Measurements from ENCODE around the gene ZNF614. TPM values are rescaled to one million over a fixed set of nuclear protein-coding genes. Genes with fewer than 3 reads are reported as not detected.

ZNF614 gene
- total RNA-seq (2022) (9.5 and 10.3 TPM in 2 replicates), Bru-seq, nascent RNA (percentile 81 among the genes with signal in this experiment), BruChase-seq, experiment 1, labeled RNA remaining after a 6-hour chase (percentile 75 among the genes with signal in this experiment), BruChase-seq, experiment 2, labeled RNA remaining after a 2-hour chase (percentile 86 among the genes with signal in this experiment)
- long read RNA-seq, full-length matches to known transcripts = 10 of 17 reads
- long read RNA-seq, partial matches to known transcripts = 1 of 17 reads
- long read RNA-seq, other reads (novel, unspliced or antisense) = 6 of 17 reads

- CTCF ChIA-PET = interaction anchor here (0.6 kb wide), 2 partner anchors 337 to 1010 kb away, joined by 4 to 5 read pairs; no protein-coding TSS in a partner anchor
- H3K27ac Mint-ChIP-seq (ENCODE audit: unreplicated experiment) = peak within 1 kb of the TSS; percentile 78
- DNase-seq = peak; percentile 91
- peaks cover 6% of the 10 kb centered on the region for H3K4me1 Mint-ChIP-seq (ENCODE audit: low read depth, unreplicated experiment)
- intact Hi-C loops (cut with micrococcal nuclease; ENCODE audit: unreplicated experiment) = loop anchor here (2.0 kb wide), 1 partner anchor 21 kb away; the partner anchor contains the start of gene ZNF432
- BruUV-seq (replicated peaks) = no TSS peak
- TF ChIP-seq CTCF (IDR thresholded peaks at IDR 0.05; ENCODE audit: unreplicated experiment) = no peak
- H3K9me3 Mint-ChIP-seq (ENCODE audit: low read depth, unreplicated experiment) = peaks cover 16% of the 10 kb centered on the region
- peaks cover 58% of the 10 kb centered on the region for H3K36me3 Mint-ChIP-seq (ENCODE audit: insufficient read depth, unreplicated experiment)
- peak within 1 kb of the TSS; percentile 79 for H3K4me3 Mint-ChIP-seq (ENCODE audit: low read depth, unreplicated experiment)
- no peaks in the 10 kb centered on the region for H3K27me3 Mint-ChIP-seq (ENCODE audit: unreplicated experiment)
Observed at GRCh38 chr19:52028027-52028779, at the start of gene ZNF614. Gene ZNF614, minus strand, starts transcription at chr19:52028379. Its CDS starts 2,634 bp downstream, at chr19:52025745.

DNA sequence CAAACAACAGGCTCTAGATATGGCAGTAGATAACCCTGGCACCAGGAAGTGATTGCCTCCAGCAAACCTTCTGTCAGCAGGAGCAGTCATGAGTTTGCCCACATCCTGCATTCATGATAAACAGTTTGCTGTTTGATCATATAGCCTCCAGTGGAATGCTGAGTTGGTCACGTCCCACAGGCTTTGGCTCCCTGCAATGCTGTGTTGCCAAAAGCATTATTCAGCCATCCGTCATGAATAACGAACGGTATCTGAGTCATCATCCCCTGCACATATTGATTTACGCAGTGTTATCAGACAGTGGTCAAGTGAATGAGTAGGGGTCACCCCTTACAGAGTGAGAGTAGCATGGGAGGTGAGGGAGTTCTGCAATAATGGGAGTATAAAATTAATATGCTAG, 42.3 kb upstream of the ZNF614 start:
- Mint-ChIP-seq H3K36me3 (ENCODE audit: insufficient read depth, unreplicated experiment) (peaks cover 65% of the 10 kb centered on the region), H3K4me3 (ENCODE audit: low read depth, unreplicated experiment) (no peak overlapping the region), H3K4me1 (ENCODE audit: low read depth, unreplicated experiment) (no peaks in the 10 kb centered on the region), H3K9me3 (ENCODE audit: low read depth, unreplicated experiment) (peaks cover 34% of the 10 kb centered on the region), H3K27ac (ENCODE audit: unreplicated experiment) (no peak overlapping the region), H3K27me3 (ENCODE audit: unreplicated experiment) (no peaks in the 10 kb centered on the region)
- intact Hi-C loops (cut with micrococcal nuclease; ENCODE audit: unreplicated experiment) = no loop called here
- no TSS peak for BruUV-seq (replicated peaks)
- no peak for TF ChIP-seq CTCF (IDR thresholded peaks at IDR 0.05; ENCODE audit: unreplicated experiment)
- DNase-seq = no peak
- CTCF ChIA-PET = no interaction called here

GRCh38 chr19:52069653-52070052, 41.5 kb upstream of the ZNF614 start:
- peaks cover 31% of the 10 kb centered on the region for H3K9me3 Mint-ChIP-seq (ENCODE audit: low read depth, unreplicated experiment)

More at GRCh38 chr19:52069653-52070052, 41.5 kb upstream of the ZNF614 start:
- Mint-ChIP-seq H3K4me1 (ENCODE audit: low read depth, unreplicated experiment) (no peaks in the 10 kb centered on the region), H3K36me3 (ENCODE audit: insufficient read depth, unreplicated experiment) (peaks cover 63% of the 10 kb centered on the region), H3K4me3 (ENCODE audit: low read depth, unreplicated experiment) (no peak overlapping the region), H3K27ac (ENCODE audit: unreplicated experiment) (no peak overlapping the region), H3K27me3 (ENCODE audit: unreplicated experiment) (no peaks in the 10 kb centered on the region)
- intact Hi-C loops (cut with micrococcal nuclease; ENCODE audit: unreplicated experiment) = no loop called here
- TF ChIP-seq CTCF (IDR thresholded peaks at IDR 0.05; ENCODE audit: unreplicated experiment) = no peak
- no TSS peak for BruUV-seq (replicated peaks)
- CTCF ChIA-PET = interaction anchor here (0.6 kb wide), 1 partner anchor 10 kb away, joined by 7 read pairs; no protein-coding TSS in a partner anchor
- no peak for DNase-seq

Data from Calu3 (cell line).